H9 (cell line): Measurements from ENCODE around the gene TPTE2. TPM values are rescaled to one million over a fixed set of nuclear protein-coding genes. Genes with fewer than 3 reads are reported as not detected.
"Not testable (repeated sequence)": the region's sequence is repeated elsewhere in the genome, so short reads cannot be mapped to it uniquely, and the experiment has no call there.

Source experiments
- DNase-seq: peaks from one replicate; pipeline ENCODE4 v3.0.0-alpha.2; 2017
- H2AFZ ChIP-seq: one replicate; pipeline ENCODE4 v1.6.1; 2013; ENCODE audit warnings: mild to moderate bottlenecking, low read length, control low read depth, moderate library complexity
- H2AK5ac ChIP-seq: 2 replicates; pipeline ENCODE4 v1.6.1; 2013; ENCODE audit warnings: low read length, control low read depth, mixed read lengths; ENCODE audit not compliant: insufficient read length
- H2BK120ac ChIP-seq: one replicate; pipeline ENCODE4 v1.6.1; 2013; ENCODE audit warnings: low read depth, mild to moderate bottlenecking, low read length, control low read depth, inconsistent platforms; ENCODE audit not compliant: poor library complexity, severe bottlenecking
- H2BK12ac ChIP-seq: 2 replicates; pipeline ENCODE4 v1.6.1; 2013; ENCODE audit warnings: low read length, control low read depth, mixed read lengths, low read depth; ENCODE audit not compliant: insufficient read length
- H2BK15ac ChIP-seq: 2 replicates; pipeline ENCODE4 v1.6.1; 2013; ENCODE audit warnings: low read depth, low read length, control low read depth
- H2BK20ac ChIP-seq: one replicate; pipeline ENCODE4 v1.6.1; 2013; ENCODE audit warnings: low read depth, mild to moderate bottlenecking, low read length, control low read depth, inconsistent platforms; ENCODE audit not compliant: poor library complexity, severe bottlenecking
- H2BK5ac ChIP-seq: 2 replicates; pipeline ENCODE4 v1.6.1; 2013; ENCODE audit warnings: low read length, control low read depth, mixed read lengths; ENCODE audit not compliant: insufficient read length
- H3K14ac ChIP-seq: 2 replicates; pipeline ENCODE4 v1.6.1; 2013; ENCODE audit warnings: low read length, control low read depth; ENCODE audit not compliant: insufficient read depth
- H3K18ac ChIP-seq: 2 replicates; pipeline ENCODE4 v1.6.1; 2013; ENCODE audit warnings: low read depth, mild to moderate bottlenecking, mixed read lengths, low read length, control low read depth; ENCODE audit not compliant: insufficient read length
- H3K23ac ChIP-seq: 2 replicates; pipeline ENCODE4 v1.6.1; 2013; ENCODE audit warnings: low read length, control low read depth, mixed read lengths, low read depth; ENCODE audit not compliant: insufficient read length
- H3K23me2 ChIP-seq: 2 replicates; pipeline ENCODE4 v1.6.1; 2013; ENCODE audit warnings: low read depth, mild to moderate bottlenecking, mixed read lengths, low read length, control low read depth; ENCODE audit not compliant: insufficient read length, poor library complexity, severe bottlenecking
- H3K27ac ChIP-seq: 2 replicates; pipeline ENCODE4 v1.5.1; 2013; ENCODE audit warnings: low read length, control low read depth, mixed read lengths, low read depth; ENCODE audit not compliant: insufficient read length
- H3K27me3 ChIP-seq: 2 replicates; pipeline ENCODE4 v1.6.1; 2013; ENCODE audit warnings: low read length, control low read depth, inconsistent platforms; ENCODE audit not compliant: insufficient read depth
- H3K4ac ChIP-seq: 2 replicates; pipeline ENCODE4 v1.6.1; 2013; ENCODE audit warnings: low read depth, mild to moderate bottlenecking, control low read depth, inconsistent platforms, low read length, moderate library complexity
- H3K4me1 ChIP-seq: 2 replicates; pipeline ENCODE4 v1.6.1; 2013; ENCODE audit warnings: low read length, control low read depth, inconsistent platforms; ENCODE audit not compliant: insufficient read depth
- H3K4me2 ChIP-seq: 2 replicates; pipeline ENCODE4 v1.6.1; 2013; ENCODE audit warnings: low read length, control low read depth, mixed read lengths; ENCODE audit not compliant: insufficient read length, insufficient read depth
- H3K56ac ChIP-seq: 2 replicates; pipeline ENCODE4 v1.6.1; 2013; ENCODE audit warnings: low read depth, mild to moderate bottlenecking, mixed read lengths, low read length, control low read depth; ENCODE audit not compliant: insufficient read length
- H3K79me1 ChIP-seq: 2 replicates; pipeline ENCODE4 v1.6.1; 2013; ENCODE audit warnings: low read depth, mild to moderate bottlenecking, moderate library complexity, low read length, control low read depth, inconsistent platforms; ENCODE audit not compliant: insufficient read depth, poor library complexity, severe bottlenecking
- H3K79me2 ChIP-seq: 2 replicates; pipeline ENCODE4 v1.6.1; 2013; ENCODE audit warnings: low read length, control low read depth, inconsistent platforms; ENCODE audit not compliant: insufficient read depth
- H3K9ac ChIP-seq: 2 replicates; pipeline ENCODE4 v1.6.1; 2013; ENCODE audit warnings: low read length, control low read depth, mixed read lengths; ENCODE audit not compliant: insufficient read length; ENCODE audit errors: extremely low read depth
- H3K9me3 ChIP-seq: one replicate; pipeline ENCODE4 v1.6.1; 2013; ENCODE audit warnings: low read depth, low read length, inconsistent platforms; ENCODE audit not compliant: control insufficient read depth
- H3T11ph ChIP-seq: one replicate; pipeline ENCODE4 v1.6.1; 2013; ENCODE audit warnings: mild to moderate bottlenecking, low read length, control low read depth, inconsistent platforms
- H4K20me1 ChIP-seq: one replicate; pipeline ENCODE4 v1.6.1; 2013; ENCODE audit not compliant: control insufficient read depth, insufficient read length, insufficient read depth
- H4K5ac ChIP-seq: 2 replicates; pipeline ENCODE4 v1.6.1; 2013; ENCODE audit warnings: low read depth, mild to moderate bottlenecking, mixed read lengths, low read length, control low read depth; ENCODE audit not compliant: insufficient read length
- H4K8ac ChIP-seq: replicated peaks from 2 replicates; pipeline ENCODE4 v1.6.1; 2013; ENCODE audit warnings: low read length, control low read depth, mixed read lengths, low read depth; ENCODE audit not compliant: insufficient read length
- H4K91ac ChIP-seq: 2 replicates; pipeline ENCODE4 v1.6.1; 2013; ENCODE audit warnings: low read depth, mild to moderate bottlenecking, moderate library complexity, mixed read lengths, low read length, control low read depth; ENCODE audit not compliant: insufficient read length
- H3K27ac Mint-ChIP-seq, 3 experiments: 2 replicates in 2 of 3; 3 replicates in 1 of 3; pipeline ENCODE4 v1.8.0; 2020 to 2021; ENCODE audit warnings: mixed read lengths in 3 of 3, mild to moderate bottlenecking in 1 of 3, moderate library complexity in 1 of 3
- H3K27me3 Mint-ChIP-seq: 2 replicates; pipeline ENCODE4 v1.8.0; 2021; ENCODE audit warnings: low read depth, mild to moderate bottlenecking, moderate library complexity, mixed read lengths
- H3K36me3 Mint-ChIP-seq, 3 experiments: 2 replicates in 2 of 3; 3 replicates in 1 of 3; pipeline ENCODE4 v1.8.0; 2020 to 2021; ENCODE audit warnings: low read depth in 3 of 3, mixed read lengths in 3 of 3; ENCODE audit not compliant: insufficient read depth in 1 of 3
- H3K4me1 Mint-ChIP-seq, 2 experiments: 2 replicates each; pipeline ENCODE4 v1.8.0; 2020; ENCODE audit warnings: mixed read lengths in 2 of 2
- H3K4me3 Mint-ChIP-seq, 2 experiments: 2 replicates in 1 of 2; 3 replicates in 1 of 2; pipeline ENCODE4 v1.8.0; 2020 to 2021; ENCODE audit warnings: mild to moderate bottlenecking in 2 of 2, mixed read lengths in 2 of 2, moderate library complexity in 1 of 2
- H3K9me3 Mint-ChIP-seq, 2 experiments: 2 replicates in 1 of 2; 3 replicates in 1 of 2; pipeline ENCODE4 v1.8.0; 2020; ENCODE audit warnings: mild to moderate bottlenecking in 2 of 2, mixed read lengths in 2 of 2, moderate library complexity in 1 of 2
- CTCF ChIP-seq: fragments of 200-600 bp; sonication (generic); conservative IDR thresholded peaks from 3 replicates; pipeline ENCODE4 v1.8.0; 2021; ENCODE audit warnings: antibody characterized with exemption, mild to moderate bottlenecking
- WGBS: extraction: QIAGEN DNeasy Blood & Tissue Kit; methylation state at CpG from one replicate; pipeline ENCODE4 v1.1.7; 2013; ENCODE audit warnings: missing lambda C conversion rate, low lambda C conversion rate, mixed read lengths; ENCODE audit not compliant: insufficient read length; ENCODE audit errors: extremely low coverage; 5-methylcytosine and 5-hydroxymethylcytosine counted together
- total RNA-seq: library from RNA; stranded (reverse); gene quantifications from 2 replicates; pipeline ENCODE4 v1.2.1, GENCODE V29; 2021

Gene TPTE2
- total RNA-seq, 1 experiment from 2014 or later, result not detected

- Histone ChIP-seq H3T11ph (no peak overlapping the region), H3K79me1 (no peaks in the 10 kb centered on the region), H4K8ac (no peak overlapping the region), H3K4ac (no peak overlapping the region), H3K23ac (no peak overlapping the region), H3K23me2 (no peaks in the 10 kb centered on the region), H4K20me1 (no peaks in the 10 kb centered on the region), H2BK15ac (no peak overlapping the region), H2BK20ac (no peak overlapping the region), H2BK5ac (no peak overlapping the region), H3K18ac (no peak overlapping the region), H2BK12ac (no peak overlapping the region), H4K5ac (no peak overlapping the region), H3K79me2 (no peaks in the 10 kb centered on the region), H3K9ac (no peak overlapping the region), H3K14ac (no peak overlapping the region), H3K4me1 (no peaks in the 10 kb centered on the region), H3K4me2 (no peak overlapping the region), H3K9me3 (peaks cover 21% of the 10 kb centered on the region), H4K91ac (no peak overlapping the region), H3K27ac (no peak overlapping the region), H2AK5ac (no peak overlapping the region), H3K56ac (no peak overlapping the region), H2AFZ (no peak overlapping the region), H2BK120ac (no peak overlapping the region), H3K27me3 (no peaks in the 10 kb centered on the region)
- H3K9me3 Mint-ChIP-seq, result peaks cover 38 to 46% of the 10 kb centered on the region in 2 experiments
- H3K4me1 Mint-ChIP-seq, result no peaks in the 10 kb centered on the region
- no peak for TF ChIP-seq CTCF
- no peak overlapping the region for H3K4me3 Mint-ChIP-seq
- peaks cover 1 to 4% (median 3%) of the 10 kb centered on the region in 3 experiments; a peak in 3 of 7 replicates for H3K36me3 Mint-ChIP-seq
- no peak for DNase-seq
- no peak overlapping the region; a peak in 1 of 7 replicates for H3K27ac Mint-ChIP-seq
- no CpG with 5 or more reads among the region's 28 CpGs for WGBS
- H3K27me3 Mint-ChIP-seq, result no peaks in the 10 kb centered on the region
Measured at GRCh38 chr13:19561585-19561984, 253 bp upstream of the TPTE2 start.

GRCh38 chr13:19560672-19561071 is 660 bp downstream of the TPTE2 start:
- not testable (repeated sequence) for H3K23me2 ChIP-seq, H2AK5ac ChIP-seq, DNase-seq, H3K4me2 ChIP-seq, H3K4me1 ChIP-seq, H3K56ac ChIP-seq, H4K91ac ChIP-seq, H3T11ph ChIP-seq, H3K4ac ChIP-seq, H3K27ac Mint-ChIP-seq, H3K4me1 Mint-ChIP-seq, H3K23ac ChIP-seq, H2BK120ac ChIP-seq, H3K18ac ChIP-seq, H3K79me1 ChIP-seq, H3K14ac ChIP-seq, H3K27me3 Mint-ChIP-seq, H2BK20ac ChIP-seq, H2BK15ac ChIP-seq, H3K4me3 Mint-ChIP-seq, H3K79me2 ChIP-seq, H3K27me3 ChIP-seq, H4K8ac ChIP-seq, H3K9ac ChIP-seq, H2AFZ ChIP-seq, H4K5ac ChIP-seq, H3K27ac ChIP-seq, H3K36me3 Mint-ChIP-seq, H4K20me1 ChIP-seq, H2BK5ac ChIP-seq, H2BK12ac ChIP-seq
- WGBS, result no CpG with 5 or more reads among the region's 22 CpGs
- H3K9me3 ChIP-seq, result peaks cover 21% of the 10 kb centered on the region
- H3K9me3 Mint-ChIP-seq, result peaks cover 39 to 45% of the 10 kb centered on the region in 2 experiments
